Endothelial cell of umbilical vein (primary cell): Measurements from ENCODE around the gene TGM3. TPM values are rescaled to one million over a fixed set of nuclear protein-coding genes. Genes with fewer than 3 reads are reported as not detected.

Source experiments
- BruUV-seq: library from RNA; stranded (reverse); fragments of 400-500 nt; replicated peaks from 2 replicates; lab custom pipeline; 2021; lab: Mats Ljungman, UMichigan
- CTCF ChIA-PET: fragments of 300-600, 350-600 bp; sonication (Branson Sonifier 250); formaldehyde crosslinking; loops from one replicate; lab custom pipeline; 2021; ENCODE audit warnings: antibody characterized with exemption, inconsistent platforms; lab: Charles Lee
- POLR2A ChIA-PET: fragments of 300-600, 350-600 bp; sonication (Branson Sonifier 250); formaldehyde crosslinking; loops from one replicate; lab custom pipeline; 2021; ENCODE audit warnings: antibody characterized with exemption, inconsistent platforms; lab: Charles Lee
- DNase-seq: peaks from one replicate; pipeline ENCODE4 v3.0.0-alpha.2; 2011; ENCODE audit warnings: low read depth, low spot score
- FAIRE-seq: peaks from 2 replicates; lab custom pipeline; 2011; peaks lifted over from hg19 to GRCh38; lab: Jason Lieb, UNC
- H2AFZ ChIP-seq: 2 replicates; pipeline ENCODE4 v1.6.0; 2012; ENCODE audit warnings: low read depth, low read length, control low read depth, inconsistent platforms
- H3K27ac ChIP-seq: 2 replicates; pipeline ENCODE4 v1.5.1; 2011; ENCODE audit warnings: low read depth, mild to moderate bottlenecking, control low read depth, low read length, moderate library complexity; ENCODE audit not compliant: insufficient read depth
- H3K27me3 ChIP-seq, 2 experiments: 2 replicates each; pipeline versions ENCODE4 v1.6.0 to v1.6.1; 2011; ENCODE audit warnings: low read length in 2 of 2, mixed read lengths in 1 of 2; ENCODE audit not compliant: control insufficient read depth in 2 of 2, insufficient read depth in 2 of 2
- H3K36me3 ChIP-seq, 2 experiments: 2 replicates in 1 of 2; 3 replicates in 1 of 2; pipeline ENCODE4 v1.5.1; 2011; ENCODE audit warnings: low read length in 2 of 2, mild to moderate bottlenecking in 1 of 2, moderate library complexity in 1 of 2; ENCODE audit not compliant: control insufficient read depth in 2 of 2, insufficient read depth in 2 of 2; ENCODE audit errors: extremely low read depth in 1 of 2
- H3K4me1 ChIP-seq: 3 replicates; pipeline ENCODE4 v1.5.1; 2011; ENCODE audit warnings: mild to moderate bottlenecking, low read length; ENCODE audit not compliant: control insufficient read depth, insufficient read depth; ENCODE audit errors: extremely low read depth
- H3K4me2 ChIP-seq: 2 replicates; pipeline ENCODE4 v1.6.1; 2011; ENCODE audit warnings: low read length, control low read depth, mixed read lengths; ENCODE audit not compliant: insufficient read depth
- H3K4me3 ChIP-seq, 3 experiments: fragments of 200-600 bp in 1 of 3; sonication (generic), shearing (Covaris generic) in 1 of 3; replicated peaks in 1 of 3; 2 replicates each; pipeline ENCODE4 v1.5.1; 2011 to 2016; ENCODE audit warnings: control low read depth in 3 of 3, low read length in 3 of 3, mild to moderate bottlenecking in 2 of 3, inconsistent platforms in 1 of 3, low read depth in 1 of 3, moderate library complexity in 1 of 3; ENCODE audit not compliant: insufficient read depth in 1 of 3
- H3K79me2 ChIP-seq: 2 replicates; pipeline ENCODE4 v1.6.0; 2012; ENCODE audit warnings: low read length, inconsistent platforms; ENCODE audit not compliant: control insufficient read depth, insufficient read depth
- H3K9ac ChIP-seq: replicated peaks from 2 replicates; pipeline ENCODE3; 2011; ENCODE audit warnings: low read length, control low read depth; ENCODE audit not compliant: insufficient read depth; ENCODE audit errors: extremely low read depth
- H3K9me1 ChIP-seq: replicated peaks from 3 replicates; pipeline ENCODE4 v1.6.0; 2011; ENCODE audit warnings: mild to moderate bottlenecking, low read length; ENCODE audit not compliant: control insufficient read depth, insufficient read depth; ENCODE audit errors: extremely low read depth
- H3K9me3 ChIP-seq: replicated peaks from 2 replicates; pipeline ENCODE4 v1.5.1; 2012; ENCODE audit warnings: low read length, inconsistent platforms; ENCODE audit not compliant: control insufficient read depth, insufficient read depth
- H4K20me1 ChIP-seq: replicated peaks from 2 replicates; pipeline ENCODE3; 2011; ENCODE audit warnings: mild to moderate bottlenecking, low read length; ENCODE audit not compliant: control insufficient read depth, insufficient read depth; ENCODE audit errors: extremely low read depth
- CTCF ChIP-seq, 2 donors: IDR thresholded peaks; 1 replicate in 1 of 2; 2 replicates in 1 of 2; pipeline ENCODE4 v1.5.1; 2011; ENCODE audit warnings: low read length in 2 of 2, mild to moderate bottlenecking in 2 of 2, moderate library complexity in 2 of 2, control low read depth in 1 of 2, inconsistent platforms in 1 of 2, low read depth in 1 of 2; ENCODE audit not compliant: insufficient read depth in 1 of 2; ENCODE audit errors: extremely low read depth in 1 of 2
- EZH2 ChIP-seq: IDR thresholded peaks from 2 replicates; pipeline ENCODE4 v1.6.1; 2012; ENCODE audit warnings: borderline replicate concordance, low read depth, mild to moderate bottlenecking, moderate library complexity, low read length, inconsistent platforms; ENCODE audit not compliant: severe bottlenecking
- FOS ChIP-seq: IDR thresholded peaks from 2 replicates; pipeline ENCODE4 v1.6.1; 2011; ENCODE audit warnings: mild to moderate bottlenecking, low read length, moderate library complexity, borderline replicate concordance; ENCODE audit not compliant: insufficient read depth
- GATA2 ChIP-seq: IDR thresholded peaks from 2 replicates; pipeline ENCODE4 v1.7.0; 2011; ENCODE audit warnings: low read depth, mild to moderate bottlenecking, moderate library complexity, mixed read lengths, low read length; ENCODE audit not compliant: insufficient read length, insufficient read depth
- JUN ChIP-seq: IDR thresholded peaks from 2 replicates; pipeline ENCODE4 v1.6.1; 2011; ENCODE audit warnings: borderline replicate concordance, low read depth; ENCODE audit not compliant: insufficient read length, insufficient read depth
- MAX ChIP-seq: IDR thresholded peaks from 2 replicates; pipeline ENCODE4 v1.6.1; 2011; ENCODE audit not compliant: insufficient read depth, insufficient read length
- MYC ChIP-seq: IDR thresholded peaks from one replicate; pipeline ENCODE4 v1.6.1; 2011; ENCODE audit warnings: mild to moderate bottlenecking, low read depth, low read length
- POLR2A ChIP-seq: IDR thresholded peaks from 2 replicates; pipeline ENCODE4 v1.6.1; 2012; ENCODE audit warnings: low read depth, mild to moderate bottlenecking, control low read depth, low read length
- POLR2AphosphoS5 ChIP-seq: IDR thresholded peaks from 2 replicates; pipeline ENCODE4 v1.6.1; 2012; ENCODE audit warnings: low read depth, mild to moderate bottlenecking, control low read depth, low read length, moderate library complexity; ENCODE audit not compliant: insufficient read depth
- dilution Hi-C: fragments of 300-500 bp; cut with MboI; formaldehyde crosslinking; loops from one replicate; pipeline ENCODE4 v1.15.0; 2019; ENCODE audit warnings: low sequenced_read_pairs; ENCODE audit not compliant: extremely low pct_ligation_motif_present
- intact Hi-C: fragments of 100-400 bp; cut with micrococcal nuclease; formaldehyde crosslinking; loops from one replicate; pipeline ENCODE4 v1.10.0; 2022
- polyA plus RNA-seq, 4 experiments: library from polyadenylated mRNA; depleted of rRNA in 3 of 4; stranded (reverse) in 3 of 4; unstranded in 1 of 4; fragments of >200 nt; gene quantifications; 2 replicates each; pipeline versions ENCODE4 v1.2.1 to v1.2.3, GENCODE V29; 2011 to 2012; ENCODE audit warnings: missing spikeins in 1 of 4
- total RNA-seq: library from RNA; stranded (reverse); gene quantifications from 2 replicates; pipeline ENCODE4 v1.2.3, GENCODE V29; 2021

TGM3 gene
- total and polyA plus RNA-seq, 2 donors (not counting 3 experiments of a cell fraction or from before 2014, with no cell fraction given), result not detected

DNA sequence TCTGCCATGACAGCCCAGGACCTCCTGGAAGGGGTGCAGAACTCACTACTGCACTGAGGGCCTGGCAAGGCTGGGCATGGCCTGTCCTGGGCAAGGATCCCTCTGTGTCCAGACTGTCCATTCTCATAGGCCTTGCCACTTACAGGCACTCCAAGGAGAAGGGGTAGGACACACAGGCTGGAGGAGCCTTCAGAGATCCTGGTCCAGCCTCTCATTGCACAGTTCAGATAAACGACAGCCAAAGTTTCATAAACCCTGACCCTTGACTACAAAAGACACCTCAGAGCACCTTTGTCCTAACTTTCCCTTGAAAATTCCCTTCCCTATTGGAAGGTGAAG is 19.6 kb downstream of the TGM3 start:
- no peaks in the 10 kb centered on the region for H3K36me3 ChIP-seq
- intact Hi-C loops (no loop called here), dilution Hi-C loops (no loop called here)
- no peaks in the 10 kb centered on the region for H3K4me1 ChIP-seq
- H3K9me3 ChIP-seq, result no peaks in the 10 kb centered on the region
- CTCF ChIA-PET, result no interaction called here
- no peak for FAIRE-seq
- no peak overlapping the region for H3K9ac ChIP-seq
- H3K27ac ChIP-seq, result no peak overlapping the region
- no peak for TF ChIP-seq MYC
- TF ChIP-seq JUN, result no peak
- TF ChIP-seq EZH2, result no peak
- TF ChIP-seq CTCF (IDR thresholded peaks at IDR 0.05; ENCODE audit: extremely low read depth in 1 of 2, insufficient read depth in 1 of 2, low read depth in 1 of 2, low read length in 2 of 2), result no peak
- TF ChIP-seq MAX, result no peak
- TF ChIP-seq POLR2A, result no peak
- TF ChIP-seq FOS, result no peak
- TF ChIP-seq POLR2AphosphoS5, result no peak
- TF ChIP-seq GATA2, result no peak
- no peaks in the 10 kb centered on the region for H3K79me2 ChIP-seq
- no peaks in the 10 kb centered on the region for H4K20me1 ChIP-seq
- POLR2A ChIA-PET, result no interaction called here
- peaks cover 3 to 10% of the 10 kb centered on the region in 2 experiments for H3K27me3 ChIP-seq
- H2AFZ ChIP-seq, result no peak overlapping the region
- no peaks in the 10 kb centered on the region for H3K9me1 ChIP-seq
- no peak overlapping the region for H3K4me2 ChIP-seq
- BruUV-seq, result no TSS peak
- H3K4me3 ChIP-seq, result no peak overlapping the region
- no peak for DNase-seq
